GM21515 (cell line): Measurements from ENCODE around the gene SLC6A12.

Source experiments
- ATAC-seq: cut with Tn5 transposase; IDR thresholded peaks from one replicate; pipeline ENCODE4 v1.9.1; 2021; ENCODE audit not compliant: unreplicated experiment

The SLC6A12 gene

GRCh38 chr12:179131-179884, 34.6 kb downstream of the SLC6A12 start:
- no peak for ATAC-seq

GRCh38 chr12:178829-179109, 35.2 kb downstream of the SLC6A12 start:
- no peak for ATAC-seq

DNA sequence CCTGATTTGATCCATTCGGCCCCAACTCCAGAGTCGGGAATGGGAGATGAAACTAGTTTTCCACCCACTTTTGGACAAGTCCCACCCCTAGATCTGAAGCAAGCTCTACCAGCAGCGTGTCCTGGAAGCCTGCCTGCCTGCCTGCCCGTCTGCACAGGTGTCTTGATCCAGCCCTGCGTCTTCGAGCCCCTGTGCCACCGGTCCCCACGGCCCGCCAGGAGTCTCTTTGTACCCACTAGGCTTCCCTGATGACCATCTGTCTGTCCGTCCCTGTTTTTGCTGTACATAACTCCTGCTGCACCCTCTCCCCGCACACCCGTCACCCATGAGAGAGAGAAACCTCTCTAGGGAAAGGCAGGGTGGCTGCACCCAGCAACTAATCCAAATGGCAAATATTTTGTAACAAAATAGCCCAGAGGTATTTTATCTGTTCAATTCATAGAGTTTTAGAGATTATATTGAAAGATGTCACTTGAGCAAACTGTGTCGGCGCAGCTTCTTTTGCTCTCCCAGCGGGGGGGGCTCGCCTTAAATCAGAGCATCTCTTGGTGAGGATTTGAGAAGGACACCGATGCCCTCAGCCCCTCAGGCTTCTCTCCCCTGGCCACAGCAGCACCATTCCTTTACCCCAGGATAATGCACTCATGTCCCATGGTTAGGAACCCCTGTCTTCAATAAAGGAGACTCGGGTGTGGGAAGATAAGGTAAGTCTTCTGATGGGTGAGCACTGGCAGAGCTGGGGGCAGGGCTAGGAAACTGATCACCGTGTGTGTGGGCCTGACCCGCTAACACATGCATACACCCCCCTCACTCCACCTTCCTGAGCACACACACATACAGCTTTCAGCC, 35.8 kb downstream of the SLC6A12 start:
- ATAC-seq = no peak

DNA sequence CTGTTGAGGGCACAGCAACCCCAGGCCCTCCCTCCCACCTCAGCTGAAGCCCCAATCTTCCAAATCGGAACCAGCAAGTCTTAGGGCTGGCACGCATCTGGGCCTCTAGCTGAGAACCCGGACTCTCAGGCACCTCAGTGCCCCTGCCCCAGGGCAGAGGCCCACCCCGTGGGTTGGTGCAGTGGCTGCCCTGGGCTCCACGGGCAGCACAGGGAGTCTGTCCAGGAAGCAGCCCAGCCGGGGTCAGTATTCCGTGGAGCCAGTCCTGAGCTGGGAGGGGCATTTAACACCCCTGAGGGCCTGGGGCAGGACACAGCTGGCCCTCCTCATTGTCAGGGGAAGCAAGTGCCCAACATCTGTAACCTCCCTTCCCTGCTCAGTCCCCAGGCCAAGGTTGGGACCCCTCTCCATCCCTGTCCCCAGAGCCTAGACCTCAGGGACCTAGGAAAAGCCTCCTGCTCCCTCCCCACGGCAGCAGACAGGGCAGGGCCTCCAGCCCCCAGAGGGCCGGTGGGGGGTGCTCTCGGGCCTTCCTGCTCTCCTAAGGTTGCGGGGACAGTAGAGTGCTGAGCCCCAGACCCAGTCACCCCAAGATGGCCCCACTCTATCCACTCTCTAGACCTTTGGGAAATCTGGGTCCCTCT, 36.5 kb downstream of the SLC6A12 start:
- ATAC-seq = no peak

DNA sequence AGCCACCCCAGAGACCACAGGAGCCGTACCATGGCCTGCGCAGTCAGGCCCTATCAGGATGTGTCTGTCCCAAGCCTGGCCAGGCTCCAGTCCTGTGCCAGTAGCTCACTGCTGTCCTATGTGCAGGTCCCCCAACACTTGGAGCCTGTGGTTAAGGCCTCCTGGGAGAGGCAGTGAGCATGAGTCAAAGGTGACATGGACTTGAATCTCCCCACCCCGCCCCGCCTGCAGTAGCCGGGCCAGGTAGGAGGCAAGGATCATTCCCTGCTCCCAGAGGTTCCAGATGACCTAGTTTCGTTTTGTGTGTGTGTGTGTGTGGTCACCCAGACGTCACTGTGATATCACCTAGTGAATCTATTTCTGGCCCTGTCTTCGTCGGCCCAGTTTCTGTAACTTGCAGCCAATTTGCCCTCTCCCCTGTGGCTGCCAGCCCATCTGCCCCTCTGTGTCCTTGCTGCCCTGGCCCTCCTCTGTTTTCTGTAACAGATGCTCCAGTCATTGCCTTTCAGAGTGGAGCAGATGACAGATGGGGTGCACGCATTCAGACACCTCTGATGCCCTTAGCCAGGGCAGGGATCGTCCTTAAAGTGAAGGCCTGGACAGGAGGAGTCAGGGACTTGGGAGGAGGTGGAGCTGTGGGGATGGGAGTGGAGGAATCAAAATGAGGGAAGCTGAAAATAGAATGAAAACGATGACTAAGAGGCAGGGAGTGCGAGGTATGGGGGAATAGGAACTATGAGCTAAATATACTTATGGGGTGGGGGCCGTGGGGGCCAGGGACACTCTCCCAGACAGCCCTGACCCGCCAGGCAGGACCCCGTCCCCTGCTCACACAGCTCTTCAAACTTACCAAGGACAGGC, 37.4 kb downstream of the SLC6A12 start:
- ATAC-seq = no peak

DNA sequence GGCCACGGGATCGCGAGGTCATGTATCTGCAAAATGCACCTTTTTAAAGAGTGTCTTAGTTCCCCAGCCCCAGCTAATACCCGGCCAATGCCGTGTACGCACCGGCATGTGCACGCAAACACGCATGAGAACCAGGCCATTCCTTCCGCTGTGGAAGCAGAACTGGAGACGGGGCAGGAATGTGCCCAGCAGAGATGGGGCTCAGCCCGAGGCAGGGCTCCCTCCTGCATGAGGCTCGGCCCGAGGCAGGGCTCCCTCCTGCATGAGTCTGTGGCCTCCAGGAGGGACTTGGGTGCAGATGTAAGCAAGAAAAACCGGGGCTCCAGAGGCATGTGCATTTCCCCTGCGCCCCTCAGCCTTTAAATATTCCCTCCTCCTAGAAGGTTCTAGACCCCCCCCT, 38.2 kb downstream of the SLC6A12 start:
- no peak for ATAC-seq

DNA sequence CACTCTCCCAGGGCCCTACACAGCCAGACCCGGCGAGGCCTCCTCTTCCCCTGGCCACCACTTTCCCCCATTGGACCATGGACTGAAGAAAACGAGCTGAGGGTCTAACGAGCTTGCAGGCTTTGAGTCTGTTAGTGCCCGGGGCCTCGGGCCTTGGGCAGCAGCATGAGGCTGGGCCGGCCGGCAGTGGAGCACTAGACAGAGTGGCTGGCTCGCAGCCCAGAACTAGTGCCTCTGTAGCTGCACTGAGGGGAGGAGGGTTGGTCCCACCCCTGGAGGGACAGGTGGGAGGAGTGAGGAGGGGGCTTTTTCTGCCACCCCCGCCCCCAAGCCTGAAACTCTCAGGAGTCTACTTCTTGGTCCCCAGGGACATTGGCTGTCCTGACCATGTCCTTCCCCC, 38.7 kb downstream of the SLC6A12 start:
- no peak for ATAC-seq

DNA sequence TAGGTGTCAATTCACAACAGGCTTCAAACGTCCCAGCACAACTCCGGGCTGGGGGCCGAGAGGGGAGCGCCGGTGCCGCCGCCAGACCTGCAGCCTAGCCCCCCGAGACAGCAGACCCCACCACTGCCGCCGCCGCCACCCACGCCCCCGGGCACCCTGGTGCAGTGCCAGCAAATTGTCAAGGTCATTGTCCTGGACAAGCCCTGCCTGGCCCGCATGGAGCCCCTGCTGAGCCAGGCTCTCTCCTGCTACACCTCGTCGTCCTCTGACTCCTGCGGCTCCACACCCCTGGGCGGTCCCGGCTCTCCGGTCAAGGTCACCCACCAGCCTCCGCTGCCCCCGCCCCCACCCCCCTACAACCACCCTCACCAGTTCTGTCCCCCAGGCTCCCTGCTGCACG, 39.4 kb downstream of the SLC6A12 start:
- no peak for ATAC-seq

GRCh38 chr12:174124-174523, 39.8 kb downstream of the SLC6A12 start:
- ATAC-seq = no peak

GRCh38 chr12:172732-173161, 41.2 kb downstream of the SLC6A12 start:
- no peak for ATAC-seq

GRCh38 chr12:171743-172676, 41.9 kb downstream of the SLC6A12 start:
- ATAC-seq = no peak

DNA sequence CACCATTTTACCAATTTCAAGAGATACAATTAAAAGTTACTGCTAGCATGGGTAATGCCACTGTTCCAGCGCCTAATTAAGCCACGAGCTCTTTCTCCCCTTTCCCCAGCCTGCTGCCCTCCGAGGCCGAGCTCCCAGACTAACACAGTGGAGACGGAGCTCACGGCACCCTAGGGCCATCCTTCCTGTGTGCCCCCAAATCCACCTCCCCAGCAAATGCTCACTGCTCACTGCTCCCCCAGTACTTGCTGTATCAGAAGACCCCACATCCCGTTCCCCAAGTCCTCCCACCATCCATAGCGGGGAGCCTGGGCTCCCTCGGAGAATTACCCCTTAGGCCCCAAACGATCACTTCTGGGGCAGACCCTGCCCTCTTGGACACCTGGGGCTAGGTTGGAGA, 42.7 kb downstream of the SLC6A12 start:
- ATAC-seq = no peak

DNA sequence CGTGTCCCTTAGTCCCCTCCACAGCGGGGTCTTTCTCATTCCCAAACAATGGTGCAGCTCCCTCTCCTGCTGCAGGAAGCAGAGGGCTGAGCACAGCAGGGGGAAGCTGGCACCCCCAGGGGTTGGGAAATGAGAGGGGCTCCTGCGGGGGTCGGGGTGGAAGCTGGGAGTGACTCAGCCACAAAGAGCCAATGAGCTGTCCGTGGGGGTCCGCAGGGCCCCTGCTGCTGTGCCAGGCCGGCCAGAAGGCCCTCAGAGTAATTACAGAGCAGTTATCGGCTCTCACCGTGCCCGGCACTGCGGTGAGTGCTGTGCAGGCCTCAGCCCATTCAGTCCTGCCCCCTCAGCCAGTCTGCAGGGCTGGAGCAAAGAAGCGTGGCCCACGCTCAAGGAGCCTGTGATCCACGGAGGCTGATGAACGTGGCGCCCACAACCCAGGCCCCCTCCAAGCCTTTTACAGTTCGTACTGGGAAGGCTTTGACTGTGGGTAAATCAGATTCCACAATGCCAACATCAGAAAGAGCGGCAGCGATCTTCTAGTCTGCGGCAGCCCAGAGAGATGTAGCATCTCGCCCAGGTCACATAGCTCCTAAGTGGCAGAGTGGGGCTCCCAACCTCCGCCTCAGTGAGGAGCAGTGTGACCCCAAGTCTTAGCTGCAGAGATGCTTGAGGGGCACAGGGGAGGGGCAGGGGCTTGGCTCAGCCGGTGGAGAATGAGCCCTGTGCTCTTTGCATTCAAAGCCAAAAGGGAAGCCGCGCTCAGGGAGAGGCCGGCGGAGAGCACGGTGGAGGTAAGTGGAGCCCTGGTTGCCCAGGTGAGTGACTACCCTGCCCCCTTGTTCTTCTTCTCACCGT, 43.4 kb downstream of the SLC6A12 start:
- no peak for ATAC-seq

- no peak for ATAC-seq
Observed at GRCh38 chr12:169528-170370, 44.2 kb downstream of the SLC6A12 start.

DNA sequence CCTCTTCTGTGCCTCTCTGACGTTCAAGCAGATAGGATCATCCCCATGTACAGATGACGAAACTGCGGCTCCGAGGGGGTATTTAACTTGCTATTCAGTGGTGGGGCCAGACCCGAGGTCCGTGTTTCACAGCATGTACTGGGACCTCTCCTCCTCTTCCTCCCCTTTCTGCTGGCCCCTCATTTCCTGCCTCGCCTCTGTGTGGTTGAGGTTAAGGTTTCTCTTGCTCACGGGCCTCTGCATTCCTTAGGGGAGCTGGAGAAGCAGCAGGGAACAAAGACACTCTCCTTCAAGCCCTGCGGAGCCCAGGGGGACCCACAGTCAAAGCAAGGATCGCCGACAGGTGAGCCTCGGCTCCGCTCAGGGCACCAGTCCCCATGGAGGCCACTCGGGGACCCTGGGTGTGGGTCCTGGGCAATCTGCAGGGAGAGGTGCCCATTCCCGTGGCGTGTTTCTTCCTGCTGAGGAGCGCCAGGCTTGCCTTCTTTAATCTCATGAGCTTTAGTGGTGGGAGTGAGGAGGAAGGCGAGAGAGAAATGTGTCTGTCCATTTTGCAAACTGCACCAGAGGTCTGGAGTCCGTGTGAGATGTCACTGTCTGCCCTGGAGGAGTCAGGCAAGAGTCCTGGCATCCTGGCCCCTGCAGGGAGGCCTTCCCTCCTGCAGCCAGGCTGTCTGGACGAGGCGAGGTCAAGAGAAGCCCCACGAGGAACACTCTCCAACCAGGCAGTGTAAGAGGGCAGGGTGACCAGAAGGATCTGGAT, 45.0 kb downstream of the SLC6A12 start:
- no peak for ATAC-seq

GRCh38 chr12:167959-168600, 45.9 kb downstream of the SLC6A12 start:
- ATAC-seq = no peak
